Tibial nerve (tissue), 4 donors: Measurements from ENCODE around the gene CEP250.

Experiments used
- EP300 ChIP-seq, 2 donors: sonication (generic); formaldehyde crosslinking; IDR thresholded peaks; one replicate each; pipeline ENCODE4 v1.6.1; 2017; ENCODE audit warnings: antibody characterized with exemption in 2 of 2, mild to moderate bottlenecking in 1 of 2
- POLR2A ChIP-seq, 2 donors: fragments of 450-650 bp; IDR thresholded peaks; one replicate each; pipeline ENCODE4 v1.6.1; 2017; ENCODE audit warnings: antibody characterized with exemption in 2 of 2, mild to moderate bottlenecking in 2 of 2, moderate library complexity in 2 of 2
- TF ChIP-seq, protein P1 (sequence below), 5 experiments: fragments of 200-600 bp in 3 of 5; fragments of 450-650 bp in 2 of 5; sonication (generic) in 3 of 5; IDR thresholded peaks; one replicate each; pipeline ENCODE4 v1.5.1; 2016 to 2019; ENCODE audit warnings: antibody characterized with exemption in 5 of 5, mild to moderate bottlenecking in 3 of 5, moderate library complexity in 2 of 5

DNA sequence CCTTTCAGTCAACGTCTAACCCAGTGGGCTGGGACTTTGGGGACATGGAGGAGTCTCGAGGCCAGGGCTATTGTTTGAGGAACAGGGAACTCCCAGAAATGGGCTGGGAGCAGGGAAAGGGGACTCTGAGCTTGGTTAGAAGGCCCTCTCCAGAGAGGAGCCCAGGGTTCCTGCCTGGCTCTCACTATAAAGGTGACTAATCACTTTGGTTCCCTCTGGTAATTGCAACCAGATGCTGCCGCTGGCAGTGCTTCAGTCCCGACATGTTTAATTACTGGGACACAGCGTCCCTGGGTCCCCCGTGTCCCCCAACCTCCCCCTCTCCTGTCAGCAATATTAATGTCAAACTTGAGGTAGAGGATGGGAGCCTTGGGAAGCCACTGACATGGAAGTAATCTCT lies 12.4 kb upstream of the CEP250 start:
- TF ChIP-seq, protein P1, sequence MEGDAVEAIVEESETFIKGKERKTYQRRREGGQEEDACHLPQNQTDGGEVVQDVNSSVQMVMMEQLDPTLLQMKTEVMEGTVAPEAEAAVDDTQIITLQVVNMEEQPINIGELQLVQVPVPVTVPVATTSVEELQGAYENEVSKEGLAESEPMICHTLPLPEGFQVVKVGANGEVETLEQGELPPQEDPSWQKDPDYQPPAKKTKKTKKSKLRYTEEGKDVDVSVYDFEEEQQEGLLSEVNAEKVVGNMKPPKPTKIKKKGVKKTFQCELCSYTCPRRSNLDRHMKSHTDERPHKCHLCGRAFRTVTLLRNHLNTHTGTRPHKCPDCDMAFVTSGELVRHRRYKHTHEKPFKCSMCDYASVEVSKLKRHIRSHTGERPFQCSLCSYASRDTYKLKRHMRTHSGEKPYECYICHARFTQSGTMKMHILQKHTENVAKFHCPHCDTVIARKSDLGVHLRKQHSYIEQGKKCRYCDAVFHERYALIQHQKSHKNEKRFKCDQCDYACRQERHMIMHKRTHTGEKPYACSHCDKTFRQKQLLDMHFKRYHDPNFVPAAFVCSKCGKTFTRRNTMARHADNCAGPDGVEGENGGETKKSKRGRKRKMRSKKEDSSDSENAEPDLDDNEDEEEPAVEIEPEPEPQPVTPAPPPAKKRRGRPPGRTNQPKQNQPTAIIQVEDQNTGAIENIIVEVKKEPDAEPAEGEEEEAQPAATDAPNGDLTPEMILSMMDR (IDR thresholded peaks at IDR 0.05): no peak
- TF ChIP-seq POLR2A (IDR thresholded peaks at IDR 0.05) (no peak), EP300 (IDR thresholded peaks at IDR 0.05) (no peak)
